GM19193 (cell line): ENCODE data around the gene ASPRV1.
A peak's percentile ranks its signal among the peaks of the same experiment; 100 is the strongest.

Experiments used
- POLR2A ChIP-seq: IDR thresholded peaks from 4 replicates; pipeline ENCODE4 v1.6.1; 2011; ENCODE audit not compliant: insufficient read depth, insufficient read length; ENCODE audit errors: extremely low read depth

ASPRV1 gene

GRCh38 chr2:69914164-69914949, 47.1 kb downstream of the ASPRV1 start:
- TF ChIP-seq POLR2A: peak; percentile 62

- no peak for TF ChIP-seq POLR2A
Measured at GRCh38 chr2:69911985-69912563, 49.4 kb downstream of the ASPRV1 start.
